Keratinocyte (primary cell): ENCODE data around the gene USP12. TPM values are rescaled to one million over a fixed set of nuclear protein-coding genes. Genes with fewer than 3 reads are reported as not detected.

Source experiments
- DNase-seq: peaks from one replicate; pipeline ENCODE4 v3.0.0-alpha.2; 2011; ENCODE audit warnings: low read depth, missing footprints, low spot score
- FAIRE-seq: peaks from 2 replicates; lab custom pipeline; 2011; peaks lifted over from hg19 to GRCh38; lab: Jason Lieb, UNC
- H2AFZ ChIP-seq: 2 replicates; pipeline ENCODE4 v1.6.0; 2012; ENCODE audit warnings: low read length, control low read depth, inconsistent platforms; ENCODE audit not compliant: control insufficient read depth
- H3K27ac ChIP-seq: 2 replicates; pipeline ENCODE4 v1.5.1; 2011; ENCODE audit warnings: low read length; ENCODE audit not compliant: control insufficient read depth, insufficient read depth
- H3K27me3 ChIP-seq: 3 replicates; pipeline ENCODE4 v1.6.0; 2011; ENCODE audit warnings: low read length; ENCODE audit not compliant: control insufficient read depth, insufficient read depth; ENCODE audit errors: extremely low read depth
- H3K36me3 ChIP-seq, 2 experiments: 2 replicates in 1 of 2; 3 replicates in 1 of 2; pipeline ENCODE4 v1.5.1; 2011; ENCODE audit warnings: low read length in 2 of 2, mild to moderate bottlenecking in 1 of 2; ENCODE audit not compliant: control insufficient read depth in 2 of 2, insufficient read depth in 2 of 2; ENCODE audit errors: extremely low read depth in 1 of 2
- H3K4me1 ChIP-seq: 3 replicates; pipeline ENCODE4 v1.5.1; 2011; ENCODE audit warnings: low read length; ENCODE audit not compliant: control insufficient read depth, insufficient read depth; ENCODE audit errors: extremely low read depth
- H3K4me2 ChIP-seq: 3 replicates; pipeline ENCODE4 v1.6.0; 2011; ENCODE audit warnings: low read depth, low read length; ENCODE audit not compliant: control insufficient read depth, insufficient read depth; ENCODE audit errors: extremely low read depth
- H3K4me3 ChIP-seq, 3 experiments: fragments of 200-600 bp in 1 of 3; sonication (generic) in 1 of 3; 2 replicates in 2 of 3; 3 replicates in 1 of 3; pipeline ENCODE4 v1.5.1; 2011 to 2016; ENCODE audit warnings: low read length in 3 of 3, mild to moderate bottlenecking in 3 of 3, control low read depth in 2 of 3, inconsistent platforms in 1 of 3, low read depth in 1 of 3, mixed read lengths in 1 of 3, mixed run types in 1 of 3, moderate library complexity in 1 of 3; ENCODE audit not compliant: control insufficient read depth in 2 of 3, insufficient read depth in 2 of 3; ENCODE audit errors: extremely low read depth in 1 of 3
- H3K79me2 ChIP-seq: 2 replicates; pipeline ENCODE4 v1.6.0; 2012; ENCODE audit warnings: low read length; ENCODE audit not compliant: control insufficient read depth, insufficient read depth
- H3K9ac ChIP-seq: 3 replicates; pipeline ENCODE4 v1.6.0; 2011; ENCODE audit warnings: low read length; ENCODE audit not compliant: control insufficient read depth, insufficient read depth; ENCODE audit errors: extremely low read depth
- H3K9me1 ChIP-seq: 3 replicates; pipeline ENCODE4 v1.6.0; 2011; ENCODE audit warnings: low read length; ENCODE audit not compliant: control insufficient read depth, insufficient read depth; ENCODE audit errors: extremely low read depth
- H3K9me3 ChIP-seq: 2 replicates; pipeline ENCODE4 v1.5.1; 2012; ENCODE audit warnings: low read depth, low read length; ENCODE audit not compliant: control insufficient read depth
- H4K20me1 ChIP-seq: 3 replicates; pipeline ENCODE4 v1.6.0; 2011; ENCODE audit warnings: low read length; ENCODE audit not compliant: control insufficient read depth, insufficient read depth; ENCODE audit errors: extremely low read depth
- EZH2 ChIP-seq: IDR thresholded peaks from one replicate; pipeline ENCODE4 v1.6.1; 2012; ENCODE audit warnings: inconsistent platforms, mild to moderate bottlenecking, low read length, moderate library complexity
- dilution Hi-C: fragments of 300-500 bp; cut with MboI; formaldehyde crosslinking; loops from one replicate; pipeline ENCODE4 v1.7.0; 2020; ENCODE audit warnings: low sequenced_read_pairs; ENCODE audit not compliant: extremely low pct_ligation_motif_present
- polyA plus RNA-seq, 5 experiments: library from polyadenylated mRNA; depleted of rRNA in 3 of 5; stranded (reverse) in 3 of 5; stranded (forward) in 1 of 5; unstranded in 1 of 5; fragments of >200 nt; gene quantifications; 1 replicate in 1 of 5; 2 replicates in 3 of 5; 3 replicates in 1 of 5; pipeline versions ENCODE4 v1.2.1 to v1.2.3, GENCODE V29; 2011 to 2012; ENCODE audit warnings: missing spikeins in 2 of 5, low read depth in 1 of 5, low replicate concordance in 1 of 5
- TF ChIP-seq, protein P1 (sequence below), 3 experiments: IDR thresholded peaks in 1 of 3; conservative IDR thresholded peaks in 1 of 3; optimal IDR thresholded peaks in 1 of 3; 2 replicates in 2 of 3; 3 replicates in 1 of 3; pipeline versions ENCODE3 to v1.5.1; 2011; ENCODE audit warnings: low read length in 3 of 3, mild to moderate bottlenecking in 3 of 3, moderate library complexity in 2 of 3, control low read depth in 1 of 3, inconsistent platforms in 1 of 3; ENCODE audit not compliant: insufficient read depth in 2 of 3; ENCODE audit errors: extremely low read depth in 1 of 3

Gene USP12
- polyA plus RNA-seq, 1 donor (not counting 4 experiments of a cell fraction or from before 2014, with no cell fraction given) = 20.7 TPM

DNA sequence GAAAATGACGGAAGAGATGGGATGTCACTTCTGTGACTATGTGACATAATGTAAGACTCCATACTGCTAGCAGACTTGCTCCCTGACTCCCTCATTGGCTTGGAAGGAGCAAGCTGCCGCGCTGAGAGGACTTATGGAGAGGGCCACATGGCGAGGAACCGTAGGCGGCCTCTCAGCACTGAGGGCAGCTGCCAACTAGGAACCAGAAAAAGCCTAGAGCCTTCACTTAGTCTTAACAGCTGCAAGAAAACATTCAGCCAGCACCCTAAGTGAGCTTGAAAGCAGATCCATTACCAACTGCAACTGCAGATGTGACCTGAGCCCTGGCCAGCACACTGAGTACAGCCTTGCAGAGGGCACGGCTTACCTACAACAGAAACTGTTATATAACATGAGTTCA lies 33.9 kb downstream of the USP12 start:
- no peak overlapping the region for H3K9ac ChIP-seq
- H3K27me3 ChIP-seq = no peaks in the 10 kb centered on the region
- no peaks in the 10 kb centered on the region for H3K9me1 ChIP-seq
- peaks cover 81% of the 10 kb centered on the region for H3K79me2 ChIP-seq
- H3K36me3 ChIP-seq = no peaks in the 10 kb centered on the region
- TF ChIP-seq EZH2 = no peak
- TF ChIP-seq, protein P1, sequence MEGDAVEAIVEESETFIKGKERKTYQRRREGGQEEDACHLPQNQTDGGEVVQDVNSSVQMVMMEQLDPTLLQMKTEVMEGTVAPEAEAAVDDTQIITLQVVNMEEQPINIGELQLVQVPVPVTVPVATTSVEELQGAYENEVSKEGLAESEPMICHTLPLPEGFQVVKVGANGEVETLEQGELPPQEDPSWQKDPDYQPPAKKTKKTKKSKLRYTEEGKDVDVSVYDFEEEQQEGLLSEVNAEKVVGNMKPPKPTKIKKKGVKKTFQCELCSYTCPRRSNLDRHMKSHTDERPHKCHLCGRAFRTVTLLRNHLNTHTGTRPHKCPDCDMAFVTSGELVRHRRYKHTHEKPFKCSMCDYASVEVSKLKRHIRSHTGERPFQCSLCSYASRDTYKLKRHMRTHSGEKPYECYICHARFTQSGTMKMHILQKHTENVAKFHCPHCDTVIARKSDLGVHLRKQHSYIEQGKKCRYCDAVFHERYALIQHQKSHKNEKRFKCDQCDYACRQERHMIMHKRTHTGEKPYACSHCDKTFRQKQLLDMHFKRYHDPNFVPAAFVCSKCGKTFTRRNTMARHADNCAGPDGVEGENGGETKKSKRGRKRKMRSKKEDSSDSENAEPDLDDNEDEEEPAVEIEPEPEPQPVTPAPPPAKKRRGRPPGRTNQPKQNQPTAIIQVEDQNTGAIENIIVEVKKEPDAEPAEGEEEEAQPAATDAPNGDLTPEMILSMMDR (optimal IDR thresholded peaks at IDR 0.05 in 1 of 3, IDR thresholded peaks at IDR 0.05 in 1 of 3, conservative IDR thresholded peaks at IDR 0.05 in 1 of 3; ENCODE audit: extremely low read depth in 1 of 3, insufficient read depth in 2 of 3, low read length in 3 of 3) = no peak
- no peaks in the 10 kb centered on the region for H3K9me3 ChIP-seq
- H3K4me1 ChIP-seq = peaks cover 19% of the 10 kb centered on the region
- FAIRE-seq (no peak), DNase-seq (no peak)
- no peak overlapping the region for H3K4me3 ChIP-seq
- H3K27ac ChIP-seq = peak overlapping the region; percentile 4
- no peaks in the 10 kb centered on the region for H4K20me1 ChIP-seq
- dilution Hi-C loops = no loop called here
- no peak overlapping the region for H3K4me2 ChIP-seq
- no peak overlapping the region for H2AFZ ChIP-seq

DNA sequence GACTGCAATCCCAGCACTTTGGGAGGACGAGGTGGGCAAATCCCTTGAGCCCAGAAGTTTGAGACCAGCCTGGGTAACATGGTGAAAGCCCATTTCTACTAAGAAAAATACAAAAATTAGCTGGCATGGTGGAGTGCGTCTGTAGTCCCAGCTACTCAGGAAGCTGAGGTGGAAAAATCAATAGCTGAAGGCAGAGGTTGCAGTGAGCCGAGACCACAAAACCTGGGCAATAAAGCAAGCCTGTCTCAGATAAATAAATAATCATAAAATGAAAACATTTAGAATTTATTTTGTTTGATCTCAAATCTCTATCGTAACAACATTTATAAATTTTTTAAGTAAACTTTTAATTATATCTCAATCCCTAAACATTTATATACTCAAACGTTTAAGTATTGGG lies 36.6 kb downstream of the USP12 start:
- no peak for DNase-seq
- H3K36me3 ChIP-seq = peaks cover 0 to 2% of the 10 kb centered on the region in 2 experiments
- H3K9me1 ChIP-seq = no peaks in the 10 kb centered on the region
- H3K4me1 ChIP-seq = peaks cover 36% of the 10 kb centered on the region
- H3K9ac ChIP-seq = no peak overlapping the region
- H3K79me2 ChIP-seq = peaks cover 73% of the 10 kb centered on the region
- FAIRE-seq = no peak
- TF ChIP-seq, protein P1 (optimal IDR thresholded peaks at IDR 0.05 in 1 of 3, IDR thresholded peaks at IDR 0.05 in 1 of 3, conservative IDR thresholded peaks at IDR 0.05 in 1 of 3; ENCODE audit: extremely low read depth in 1 of 3, insufficient read depth in 2 of 3, low read length in 3 of 3) = no peak
- no peak for TF ChIP-seq EZH2
- dilution Hi-C loops = no loop called here
- H3K27ac ChIP-seq = peak overlapping the region; percentile 13
- H3K4me2 ChIP-seq = no peak overlapping the region
- no peak overlapping the region for H2AFZ ChIP-seq
- H3K9me3 ChIP-seq = peaks cover 1% of the 10 kb centered on the region
- H3K4me3 ChIP-seq = no peak overlapping the region
- no peaks in the 10 kb centered on the region for H3K27me3 ChIP-seq
- H4K20me1 ChIP-seq = peaks cover under 1% of the 10 kb centered on the region
